ENCODE data around the gene FZD4.

Gene FZD4

GRCh38 chr11:86905252-86905651 lies 49.9 kb downstream of the FZD4 start:
- no peak for DNase-seq

GRCh38 chr11:86904001-86904400 lies 51.2 kb downstream of the FZD4 start:
- DNase-seq, result no peak

GRCh38 chr11:86902345-86902744 lies 52.9 kb downstream of the FZD4 start:
- no peak for DNase-seq

- DNase-seq, result no peak
Measured at GRCh38 chr11:86901599-86901998, 53.6 kb downstream of the FZD4 start.

GRCh38 chr11:86900162-86900561 lies 55.0 kb downstream of the FZD4 start:
- no peak for DNase-seq

- DNase-seq, result no peak
Measured at GRCh38 chr11:86898689-86899088, 56.5 kb downstream of the FZD4 start.

GRCh38 chr11:86896441-86896841 lies 58.8 kb downstream of the FZD4 start:
- DNase-seq, result peak; percentile 52
